HG03025 (cell line): ENCODE results near the gene DLGAP1.
"Not testable (repeated sequence)": the region's sequence is repeated elsewhere in the genome, so short reads cannot be mapped to it uniquely, and the experiment has no call there.

ENCODE experiments used
- ATAC-seq: cut with Tn5 transposase; IDR thresholded peaks from one replicate; pipeline ENCODE4 v1.9.1; 2021; ENCODE audit warnings: mild to moderate bottlenecking, moderate library complexity; ENCODE audit not compliant: unreplicated experiment, low FRiP score

DLGAP1 gene

DNA sequence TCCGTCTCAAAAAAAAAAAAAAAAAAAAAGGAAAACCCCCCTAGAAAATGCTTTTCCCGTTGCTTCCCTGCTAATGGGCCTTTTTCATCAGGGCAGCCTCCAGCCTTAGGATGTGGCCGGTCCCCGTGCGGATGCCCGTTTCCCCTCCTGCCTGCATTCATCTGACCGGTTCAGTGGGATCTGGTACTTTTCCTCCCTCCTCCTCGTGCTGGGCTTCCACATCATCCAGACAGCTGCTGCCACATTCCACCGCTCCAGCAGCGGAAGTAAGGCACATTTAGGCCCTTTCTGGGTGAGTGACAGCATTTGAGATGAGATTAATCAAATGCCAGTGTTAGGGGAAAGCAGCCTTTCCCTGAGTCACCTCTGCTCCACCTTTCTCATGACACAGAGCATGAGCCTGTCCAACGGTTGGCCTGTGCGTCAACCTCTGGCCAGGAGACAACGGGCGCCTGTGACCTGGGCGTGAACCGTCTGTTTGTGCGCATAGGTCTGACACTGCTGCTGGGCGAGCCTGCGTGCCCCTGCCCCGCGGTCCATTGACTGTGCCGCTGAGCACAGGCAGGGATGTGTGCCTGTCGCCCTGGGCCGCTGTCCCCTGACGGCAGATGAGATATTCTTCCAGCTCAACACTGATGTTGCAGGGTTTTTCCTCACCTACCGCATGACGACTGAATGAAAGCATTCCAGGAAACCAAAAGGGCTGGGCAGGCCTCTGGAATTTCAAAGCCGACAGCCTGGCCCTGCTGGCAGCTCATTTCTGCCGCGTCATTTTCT lies 831.1 kb downstream of the DLGAP1 start:
- no peak for ATAC-seq

GRCh38 chr18:3620146-3621119 lies 834.7 kb downstream of the DLGAP1 start:
- no peak for ATAC-seq

GRCh38 chr18:3619746-3620145 lies 835.4 kb downstream of the DLGAP1 start:
- no peak for ATAC-seq

GRCh38 chr18:3619222-3619621 lies 835.9 kb downstream of the DLGAP1 start:
- no peak for ATAC-seq

GRCh38 chr18:3616744-3617143 lies 838.4 kb downstream of the DLGAP1 start:
- no peak for ATAC-seq

- no peak for ATAC-seq
Measured at GRCh38 chr18:3616142-3616541, 839.0 kb downstream of the DLGAP1 start.

GRCh38 chr18:3615374-3615985 lies 839.6 kb downstream of the DLGAP1 start:
- ATAC-seq: no peak

- no peak for ATAC-seq
Measured at GRCh38 chr18:3612315-3612714, 842.8 kb downstream of the DLGAP1 start.

DNA sequence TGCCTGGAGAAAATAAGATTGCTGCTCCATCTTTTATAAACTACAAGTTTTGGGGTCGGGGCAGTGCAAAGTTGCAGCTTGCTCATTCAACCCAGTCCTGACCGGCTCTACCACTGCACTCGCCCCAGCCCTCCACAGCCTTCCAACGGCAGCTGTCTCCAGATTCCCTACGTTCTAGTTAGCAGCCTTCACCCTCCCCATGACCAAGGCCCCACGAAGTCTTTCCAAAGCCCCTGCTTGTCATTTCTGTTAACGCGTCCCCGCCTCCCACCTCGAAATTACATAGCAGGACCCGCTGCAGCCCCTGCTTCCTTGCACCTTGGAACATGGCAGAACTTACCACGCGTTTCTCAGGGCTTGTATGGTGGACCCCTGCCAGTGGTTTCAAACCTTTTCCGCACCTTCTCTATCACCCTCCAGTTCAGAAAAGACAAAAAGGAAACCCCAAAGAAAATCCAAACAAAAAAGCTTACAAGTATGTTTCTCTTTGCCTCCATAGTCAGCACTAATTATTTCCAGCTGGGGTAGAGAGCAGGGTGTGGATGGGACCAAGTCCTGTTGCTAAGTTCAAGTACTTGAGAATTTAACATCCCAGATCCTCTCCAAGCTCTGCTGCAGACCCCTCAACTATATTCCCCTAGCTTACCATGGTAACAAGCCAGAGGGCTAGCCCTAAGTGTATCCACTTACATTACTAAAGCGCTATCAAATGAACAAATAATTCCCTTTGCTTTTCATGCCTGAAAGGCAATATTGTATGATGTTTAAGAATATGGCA lies 843.6 kb downstream of the DLGAP1 start:
- no peak for ATAC-seq

DNA sequence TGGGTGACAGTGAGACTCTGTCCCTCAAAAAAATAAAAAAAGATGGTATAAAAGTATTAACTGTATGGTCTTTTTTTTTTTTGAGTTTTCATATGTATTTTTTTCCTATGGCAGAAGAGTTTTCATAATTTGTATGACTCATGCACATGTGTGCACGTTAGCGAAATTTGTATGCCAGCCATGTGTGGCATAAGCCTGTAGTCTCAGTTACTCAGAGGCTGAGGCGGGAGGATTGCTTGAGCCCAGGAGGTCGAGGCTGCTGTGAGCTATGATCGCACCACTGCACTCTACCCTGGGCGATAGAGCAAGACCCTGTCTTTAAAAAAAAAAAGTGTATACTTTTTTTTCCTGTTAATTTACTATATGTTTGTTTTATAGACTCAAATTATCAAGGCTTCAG lies 844.3 kb downstream of the DLGAP1 start:
- ATAC-seq: no peak

DNA sequence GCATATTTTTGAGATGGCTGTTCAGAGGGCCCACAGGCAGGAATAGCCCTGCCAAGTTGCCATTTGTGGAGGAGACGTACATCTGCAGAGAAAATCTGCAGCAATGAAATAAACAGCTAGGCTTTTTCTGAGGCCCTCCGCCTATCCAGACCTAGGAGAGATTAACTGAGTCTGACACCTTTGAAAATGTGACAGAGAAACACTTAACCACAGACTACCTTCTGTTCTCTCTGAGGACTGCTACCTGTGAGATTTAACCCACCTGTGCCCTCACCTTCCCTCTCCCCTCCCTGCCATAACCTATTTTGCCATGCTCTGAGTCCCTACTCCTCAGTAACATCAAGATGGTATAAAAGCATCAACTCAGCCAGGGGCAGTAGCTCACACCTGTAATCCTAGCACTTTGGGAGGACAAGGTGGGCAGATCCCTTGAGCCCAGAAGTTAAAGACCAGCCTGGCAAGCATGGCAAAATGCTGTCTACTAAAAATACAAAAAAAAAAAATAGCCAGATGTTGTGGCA lies 844.9 kb downstream of the DLGAP1 start:
- no peak for ATAC-seq

DNA sequence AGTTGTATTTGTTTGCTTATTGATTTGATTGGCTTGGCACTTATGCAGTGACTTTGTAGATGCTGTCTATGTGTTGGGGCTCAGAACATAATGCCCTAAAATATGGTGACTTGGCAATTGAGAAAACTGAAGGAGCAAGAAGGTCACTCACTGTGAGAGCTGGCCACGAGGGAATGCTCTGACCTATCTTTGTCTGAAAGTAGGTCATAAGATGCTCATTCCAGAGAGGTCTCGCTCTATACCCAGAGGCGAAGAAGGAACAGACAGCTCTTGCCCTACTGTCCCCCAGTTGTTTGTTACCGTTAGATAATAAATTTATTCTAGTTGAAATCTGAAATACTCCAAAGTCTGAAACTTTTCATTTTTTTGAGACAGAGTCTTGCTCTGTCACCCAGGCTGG lies 846.6 kb downstream of the DLGAP1 start:
- no peak for ATAC-seq

DNA sequence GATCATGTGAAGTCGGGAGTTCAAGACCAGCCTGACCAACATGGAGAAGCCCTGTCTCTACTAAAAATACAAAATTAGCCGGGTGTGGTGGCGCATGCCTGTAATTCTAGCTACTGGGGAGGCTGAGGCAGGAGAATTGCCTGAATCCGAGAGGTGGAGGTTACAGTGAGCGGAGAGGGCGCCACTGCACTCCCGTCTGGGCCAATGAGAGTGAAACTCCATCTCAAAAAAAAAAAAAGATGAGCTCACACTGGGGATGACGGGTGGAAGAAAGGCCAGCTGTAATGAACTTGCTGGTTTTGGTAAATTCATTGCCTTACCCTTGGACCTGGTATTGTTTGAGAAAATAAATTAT lies 847.0 kb downstream of the DLGAP1 start:
- ATAC-seq: not testable (repeated sequence)

DNA sequence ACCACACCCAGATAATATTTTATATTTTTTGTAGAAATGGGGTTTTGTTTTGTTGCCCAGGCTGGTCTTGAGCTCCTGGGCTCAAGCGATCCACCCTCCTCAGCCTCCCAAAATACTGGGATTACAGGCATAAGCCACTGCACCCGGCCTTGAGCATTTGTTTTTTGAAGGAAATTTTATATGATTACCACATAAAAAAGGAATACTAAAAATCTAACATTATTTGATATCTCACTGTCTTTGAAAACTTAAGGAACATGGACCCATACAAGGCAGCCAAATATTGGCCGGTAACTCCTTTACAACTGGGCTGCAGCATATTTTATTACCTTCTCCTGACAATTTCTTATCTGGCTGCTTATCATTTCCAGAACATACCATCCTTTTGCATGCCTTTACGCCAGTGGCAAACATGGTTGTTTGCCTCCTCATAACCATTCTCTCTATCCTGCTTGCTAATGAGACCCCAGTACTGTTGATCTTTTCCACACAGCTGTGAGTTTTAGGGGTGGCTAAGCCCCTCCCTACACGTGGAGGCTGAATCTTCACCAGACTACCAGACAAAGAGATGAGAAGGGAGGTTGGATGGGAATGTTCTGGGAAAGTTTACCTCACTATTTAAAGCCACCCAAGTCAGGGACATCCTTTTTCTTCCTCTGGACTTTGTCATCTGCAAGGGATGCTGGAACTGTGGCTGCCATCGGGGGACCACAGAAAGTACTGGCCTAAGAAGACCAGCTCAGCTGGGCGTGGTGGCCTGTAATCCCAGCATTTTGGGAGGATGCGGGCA lies 847.6 kb downstream of the DLGAP1 start:
- no peak for ATAC-seq

DNA sequence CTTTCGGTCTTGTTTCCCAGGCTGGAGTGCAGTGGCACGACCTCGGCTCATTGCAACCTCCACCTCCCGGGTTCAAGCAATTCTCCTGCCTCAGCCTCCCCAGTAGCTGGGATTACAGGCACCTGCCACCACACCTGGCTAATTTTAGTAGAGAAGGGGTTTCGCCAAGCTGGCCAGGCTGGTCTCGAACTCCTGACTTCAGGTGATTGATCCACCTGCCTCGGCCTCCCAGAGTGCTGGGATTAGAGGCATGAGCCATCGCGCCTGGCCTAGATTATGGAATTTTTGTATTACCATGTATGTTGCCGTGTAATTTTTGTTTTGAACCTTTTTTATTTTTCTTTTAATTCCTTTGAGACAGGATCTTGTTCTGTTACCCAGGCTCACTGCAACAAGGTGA lies 848.2 kb downstream of the DLGAP1 start:
- not testable (repeated sequence) for ATAC-seq

DNA sequence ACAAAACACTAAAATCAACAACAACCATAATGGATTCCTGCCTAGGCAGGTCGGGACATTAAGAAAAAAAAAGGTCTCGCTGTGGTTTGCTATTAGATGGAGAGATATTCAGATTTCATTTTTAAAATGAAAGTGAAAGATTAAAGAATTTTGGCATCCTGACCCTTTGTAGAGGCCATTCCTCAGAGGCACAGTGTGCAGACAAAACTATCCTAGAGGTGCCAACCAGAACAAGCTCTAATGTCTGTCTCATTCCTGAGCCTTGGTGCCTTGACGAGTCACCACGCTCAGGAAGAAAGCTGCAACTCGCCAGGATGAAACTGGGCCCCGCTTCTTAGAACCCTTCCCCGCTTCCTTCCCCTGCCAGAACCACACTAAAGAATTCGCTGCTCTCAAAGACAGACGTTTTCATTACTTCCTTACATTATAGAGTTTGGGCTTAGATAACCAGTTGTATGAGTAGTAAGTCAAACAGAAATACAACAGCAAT lies 849.1 kb downstream of the DLGAP1 start:
- ATAC-seq: no peak

DNA sequence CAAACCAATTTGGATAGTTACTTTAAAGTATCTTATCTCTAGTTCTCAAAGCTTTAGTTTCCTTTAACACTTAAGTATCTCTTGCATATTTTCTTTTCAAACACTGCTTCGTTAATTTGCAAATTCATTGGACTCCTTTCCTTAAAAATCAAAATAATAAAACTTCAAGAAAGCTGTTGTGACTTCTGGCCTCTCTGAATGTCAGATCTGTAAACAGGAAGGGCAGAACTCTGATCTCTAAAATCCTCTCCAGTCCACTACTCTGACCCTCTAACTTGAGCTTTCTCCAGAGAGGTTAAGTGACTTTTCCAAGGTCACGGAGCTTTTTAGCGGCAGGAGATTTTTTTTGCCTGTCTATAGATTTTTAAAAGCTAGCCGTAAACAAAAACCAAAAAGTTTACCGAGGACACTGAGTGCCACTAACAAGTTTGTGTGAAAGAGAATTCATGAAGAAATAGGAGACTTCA lies 849.6 kb downstream of the DLGAP1 start:
- no peak for ATAC-seq

- peak; percentile 91 for ATAC-seq
Measured at GRCh38 chr18:3604498-3605408, 850.4 kb downstream of the DLGAP1 start.
